Natural killer cell (primary cell): ENCODE data around the gene ABCA4. TPM values are rescaled to one million over a fixed set of nuclear protein-coding genes. Genes with fewer than 3 reads are reported as not detected.

Experiments used
- ATAC-seq, 3 donors: fragments of 150-1000 bp in 2 of 3; fragments of 200-7000 bp in 1 of 3; cut with Tn5 transposase; 1 replicate in 1 of 3; 2 replicates in 2 of 3; pipeline ENCODE4 v1.10.0; 2021; ENCODE audit warnings: mild to moderate bottlenecking in 2 of 3, moderate library complexity in 2 of 3
- DNase-seq, 2 donors: peaks; one replicate each; pipeline versions ENCODE4 v3.0.0 to v3.0.0-alpha.2; 2013 to 2021; ENCODE audit warnings: mixed read lengths in 1 of 2
- H3K27ac ChIP-seq: one replicate; pipeline ENCODE4 v1.5.1; 2013; ENCODE audit warnings: mild to moderate bottlenecking, low read length
- H3K27me3 ChIP-seq: one replicate; pipeline ENCODE4 v1.6.1; 2013; ENCODE audit warnings: low read length; ENCODE audit not compliant: control insufficient read depth, insufficient read depth
- H3K36me3 ChIP-seq: one replicate; pipeline ENCODE4 v1.6.1; 2013; ENCODE audit warnings: low read length; ENCODE audit not compliant: control insufficient read depth, insufficient read depth
- H3K4me1 ChIP-seq: one replicate; pipeline ENCODE4 v1.6.1; 2013; ENCODE audit warnings: low read length; ENCODE audit not compliant: control insufficient read depth, insufficient read depth
- H3K4me3 ChIP-seq: one replicate; pipeline ENCODE4 v1.5.1; 2013; ENCODE audit warnings: low read length
- H3K9me3 ChIP-seq: one replicate; pipeline ENCODE4 v1.6.1; 2013; ENCODE audit warnings: low read length; ENCODE audit not compliant: control insufficient read depth, insufficient read depth
- H3K27ac Mint-ChIP-seq, 2 donors: one replicate each; pipeline ENCODE4 v1.8.0; 2022; ENCODE audit warnings: mild to moderate bottlenecking in 2 of 2, mixed read lengths in 2 of 2, moderate library complexity in 1 of 2
- H3K27me3 Mint-ChIP-seq, 2 donors: one replicate each; pipeline ENCODE4 v1.8.0; 2022; ENCODE audit warnings: low read depth in 2 of 2, mixed read lengths in 2 of 2
- H3K36me3 Mint-ChIP-seq: one replicate; pipeline ENCODE4 v1.8.0; 2022; ENCODE audit warnings: mixed read lengths
- H3K4me1 Mint-ChIP-seq, 2 donors: one replicate each; pipeline ENCODE4 v1.8.0; 2022; ENCODE audit warnings: mixed read lengths in 2 of 2
- H3K4me3 Mint-ChIP-seq: one replicate; pipeline ENCODE4 v1.8.0; 2022; ENCODE audit warnings: mild to moderate bottlenecking, moderate library complexity, mixed read lengths
- H3K9me3 Mint-ChIP-seq, 2 donors: one replicate each; pipeline ENCODE4 v1.8.0; 2022; ENCODE audit warnings: mixed read lengths in 2 of 2
- CTCF ChIP-seq: fragments of 200-600 bp; IDR thresholded peaks from one replicate; pipeline ENCODE4 v1.8.0; 2022; ENCODE audit warnings: antibody characterized with exemption
- WGBS: methylation state at CpG from one replicate; pipeline ENCODE4 v1.1.7; 2013; ENCODE audit warnings: missing lambda C conversion rate; ENCODE audit not compliant: insufficient coverage; 5-methylcytosine and 5-hydroxymethylcytosine counted together
- intact Hi-C: fragments of 100-400 bp; cut with micrococcal nuclease; formaldehyde crosslinking; loops from one replicate; pipeline ENCODE4 v1.14.2; 2022
- total RNA-seq, 4 donors: library from RNA; stranded (reverse); fragments of 120-200 nt in 1 of 4; gene quantifications; one replicate each; pipeline versions ENCODE4 v1.2.3 to v1.2.4, GENCODE V29; 2013 to 2022

ABCA4 gene
- total RNA-seq, 3 donors from 2014 or later (not counting 1 experiment from before 2014, with no cell fraction given): 0.48 TPM; not detected in 2

DNA sequence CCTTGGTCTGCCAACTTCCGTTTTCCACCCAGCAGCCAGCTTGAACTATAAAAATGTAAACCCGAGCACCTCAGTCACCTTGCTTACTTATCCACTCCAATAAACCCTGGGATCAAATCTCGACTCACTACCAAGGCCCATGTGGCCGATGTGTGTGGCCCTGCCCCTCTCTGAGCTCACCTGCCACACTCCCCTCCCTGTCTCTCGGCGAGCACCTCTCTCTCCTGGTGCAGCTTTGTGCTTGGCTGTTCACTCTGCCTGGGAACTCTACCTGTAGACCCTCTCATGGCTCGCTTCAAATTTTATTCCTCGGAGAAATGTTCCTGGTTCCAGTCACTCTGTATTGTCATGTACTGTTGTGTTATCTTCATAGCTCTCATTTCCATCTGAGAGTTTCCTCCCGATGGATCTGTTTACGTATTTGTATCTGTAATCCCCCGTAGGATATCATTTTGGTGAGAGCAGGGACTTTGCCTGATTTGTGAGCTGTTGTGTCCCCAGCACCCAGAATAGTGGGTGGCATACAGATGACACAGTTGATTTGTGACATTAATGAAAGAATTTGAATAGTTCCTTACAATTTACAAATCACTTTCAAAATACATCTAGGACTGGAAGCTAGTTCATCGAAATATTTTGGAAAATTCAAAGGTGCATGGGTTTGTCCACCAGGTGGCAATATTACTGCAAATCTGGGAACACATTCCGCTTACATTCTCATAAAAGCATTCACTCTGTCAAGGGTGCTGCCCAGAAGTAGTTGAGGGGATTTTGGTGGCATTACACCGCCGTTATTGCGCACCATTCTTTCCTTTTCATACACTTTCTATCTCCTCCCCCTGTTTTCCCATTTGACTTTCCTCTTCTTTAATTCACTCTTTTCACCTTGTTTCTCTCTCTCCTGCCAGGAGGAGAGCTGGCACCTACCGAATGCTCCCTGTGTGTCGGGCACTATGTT lies 95.3 kb downstream of the ABCA4 start:
- H3K4me1 ChIP-seq: peaks cover 40% of the 10 kb centered on the region
- DNase-seq: peak in 1 of 2 donors; percentile 47
- Mint-ChIP-seq H3K36me3 (no peaks in the 10 kb centered on the region), H3K4me1 (peaks cover 60 to 61% of the 10 kb centered on the region in 2 donors), H3K27ac (peak overlapping the region; percentile 22 to 51), H3K27me3 (peaks cover 0 to 8% of the 10 kb centered on the region in 2 donors), H3K4me3 (no peak overlapping the region), H3K9me3 (no peaks in the 10 kb centered on the region)
- H3K9me3 ChIP-seq: no peaks in the 10 kb centered on the region
- 76% methylated on average over 18 of the region's 18 CpGs for WGBS
- H3K27me3 ChIP-seq: no peaks in the 10 kb centered on the region
- TF ChIP-seq CTCF: peak; percentile 42
- intact Hi-C loops: no loop called here
- H3K36me3 ChIP-seq: no peaks in the 10 kb centered on the region
- ATAC-seq: no peak
- no peak overlapping the region for H3K4me3 ChIP-seq
- H3K27ac ChIP-seq: no peak overlapping the region

DNA sequence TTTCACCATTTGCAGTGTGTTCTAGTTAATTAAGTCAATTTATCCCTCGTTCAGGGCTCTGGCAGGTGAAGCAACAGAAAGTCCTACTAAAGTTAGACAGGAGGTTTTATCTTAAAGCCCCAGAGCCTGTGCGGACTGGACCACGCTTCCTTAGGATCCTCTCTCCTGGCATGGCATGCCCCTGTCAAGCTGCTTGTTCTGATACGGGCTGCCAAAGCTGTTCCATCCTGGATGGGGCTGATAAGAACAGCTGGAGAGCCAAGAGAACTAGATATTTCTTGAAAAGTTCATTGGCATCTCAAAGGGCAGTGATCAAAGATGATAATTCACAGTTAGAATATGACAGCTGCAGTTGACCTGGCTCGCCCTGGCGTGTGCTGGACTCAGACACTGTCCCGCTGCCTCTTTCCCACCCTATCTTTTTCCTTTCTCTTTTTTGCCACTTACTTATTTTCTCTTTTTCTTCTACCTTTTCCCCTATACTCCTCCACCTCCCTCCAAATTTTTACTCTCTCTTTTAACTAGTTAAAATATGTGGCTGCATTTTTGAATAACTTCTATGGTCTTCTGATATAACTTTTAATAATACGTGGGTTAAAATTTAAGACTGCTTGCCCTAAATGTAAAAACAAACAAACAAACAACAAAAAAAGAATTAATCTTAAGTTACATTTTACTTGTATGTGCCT lies 96.7 kb downstream of the ABCA4 start:
- Mint-ChIP-seq H3K27me3 (peaks cover 0 to 8% of the 10 kb centered on the region in 2 donors), H3K4me1 (peaks cover 64 to 67% of the 10 kb centered on the region in 2 donors), H3K4me3 (no peak overlapping the region), H3K36me3 (no peaks in the 10 kb centered on the region), H3K27ac (no peak overlapping the region), H3K9me3 (no peaks in the 10 kb centered on the region)
- no peak for TF ChIP-seq CTCF
- no peak for DNase-seq
- Histone ChIP-seq H3K27ac (no peak overlapping the region), H3K9me3 (no peaks in the 10 kb centered on the region), H3K36me3 (no peaks in the 10 kb centered on the region), H3K27me3 (no peaks in the 10 kb centered on the region), H3K4me3 (no peak overlapping the region), H3K4me1 (peaks cover 48% of the 10 kb centered on the region)
- 87% methylated on average over 7 of the region's 8 CpGs for WGBS
- ATAC-seq: no peak
- intact Hi-C loops: loop anchor here (5.0 kb wide), 1 partner anchor 272 kb away; no protein-coding TSS in a partner anchor

- no peaks in the 10 kb centered on the region for H3K36me3 Mint-ChIP-seq
- peak overlapping the region; percentile 58 for H3K4me3 Mint-ChIP-seq
- Histone ChIP-seq H3K27ac (no peak overlapping the region), H3K4me3 (no peak overlapping the region), H3K27me3 (no peaks in the 10 kb centered on the region), H3K4me1 (peaks cover 52% of the 10 kb centered on the region), H3K36me3 (no peaks in the 10 kb centered on the region), H3K9me3 (no peaks in the 10 kb centered on the region)
- DNase-seq (no peak), ATAC-seq (no peak)
- H3K4me1 Mint-ChIP-seq: peaks cover 64 to 68% of the 10 kb centered on the region in 2 donors
- no peaks in the 10 kb centered on the region for H3K9me3 Mint-ChIP-seq
- H3K27me3 Mint-ChIP-seq: peaks cover 0 to 8% of the 10 kb centered on the region in 2 donors
- intact Hi-C loops: loop anchor here (5.0 kb wide), 1 partner anchor 270 kb away; no protein-coding TSS in a partner anchor
- H3K27ac Mint-ChIP-seq: peak overlapping the region; percentile 87 to 94
- WGBS: 93% methylated on average over 6 of the region's 6 CpGs
- no peak for TF ChIP-seq CTCF
Observed at GRCh38 chr1:94022471-94023189, 98.3 kb downstream of the ABCA4 start.
